ENCODE results near the gene UBE2O.

- no peak for TF ChIP-seq CTCF (IDR thresholded peaks at IDR 0.05)
- TF ChIP-seq EP300 (IDR thresholded peaks at IDR 0.05; ENCODE audit: borderline replicate concordance in 1 of 2, low read depth in 1 of 2, low read length in 1 of 2): no peak
- no peak for TF ChIP-seq POLR2AphosphoS5 (IDR thresholded peaks at IDR 0.05; ENCODE audit: low read depth, low read length)
- no peak for TF ChIP-seq YY1 (IDR thresholded peaks at IDR 0.05; ENCODE audit: low read depth)
- no peak for TF ChIP-seq NRF1 (IDR thresholded peaks at IDR 0.05; ENCODE audit: low read depth, low read length)
- no peak for TF ChIP-seq FOXJ3 (CRISPR knock-in tag; IDR thresholded peaks at IDR 0.05)
- TF ChIP-seq, protein P1, sequence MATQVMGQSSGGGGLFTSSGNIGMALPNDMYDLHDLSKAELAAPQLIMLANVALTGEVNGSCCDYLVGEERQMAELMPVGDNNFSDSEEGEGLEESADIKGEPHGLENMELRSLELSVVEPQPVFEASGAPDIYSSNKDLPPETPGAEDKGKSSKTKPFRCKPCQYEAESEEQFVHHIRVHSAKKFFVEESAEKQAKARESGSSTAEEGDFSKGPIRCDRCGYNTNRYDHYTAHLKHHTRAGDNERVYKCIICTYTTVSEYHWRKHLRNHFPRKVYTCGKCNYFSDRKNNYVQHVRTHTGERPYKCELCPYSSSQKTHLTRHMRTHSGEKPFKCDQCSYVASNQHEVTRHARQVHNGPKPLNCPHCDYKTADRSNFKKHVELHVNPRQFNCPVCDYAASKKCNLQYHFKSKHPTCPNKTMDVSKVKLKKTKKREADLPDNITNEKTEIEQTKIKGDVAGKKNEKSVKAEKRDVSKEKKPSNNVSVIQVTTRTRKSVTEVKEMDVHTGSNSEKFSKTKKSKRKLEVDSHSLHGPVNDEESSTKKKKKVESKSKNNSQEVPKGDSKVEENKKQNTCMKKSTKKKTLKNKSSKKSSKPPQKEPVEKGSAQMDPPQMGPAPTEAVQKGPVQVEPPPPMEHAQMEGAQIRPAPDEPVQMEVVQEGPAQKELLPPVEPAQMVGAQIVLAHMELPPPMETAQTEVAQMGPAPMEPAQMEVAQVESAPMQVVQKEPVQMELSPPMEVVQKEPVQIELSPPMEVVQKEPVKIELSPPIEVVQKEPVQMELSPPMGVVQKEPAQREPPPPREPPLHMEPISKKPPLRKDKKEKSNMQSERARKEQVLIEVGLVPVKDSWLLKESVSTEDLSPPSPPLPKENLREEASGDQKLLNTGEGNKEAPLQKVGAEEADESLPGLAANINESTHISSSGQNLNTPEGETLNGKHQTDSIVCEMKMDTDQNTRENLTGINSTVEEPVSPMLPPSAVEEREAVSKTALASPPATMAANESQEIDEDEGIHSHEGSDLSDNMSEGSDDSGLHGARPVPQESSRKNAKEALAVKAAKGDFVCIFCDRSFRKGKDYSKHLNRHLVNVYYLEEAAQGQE (IDR thresholded peaks at IDR 0.05; ENCODE audit: low read depth, low read length): no peak
- no peak for TF ChIP-seq PBX3 (IDR thresholded peaks at IDR 0.05)
- no peak for TF ChIP-seq TAF1 (IDR thresholded peaks at IDR 0.05; ENCODE audit: borderline replicate concordance, low read depth, low read length)
These were observed 74.2 kb downstream of the UBE2O start for GRCh38 chr17:76378548-76379274.

Data from SK-N-SH (cell line).